ENCODE measurements around the gene NINJ2. TPM values are rescaled to one million over a fixed set of nuclear protein-coding genes. Genes with fewer than 3 reads are reported as not detected.

Gene NINJ2
- total RNA-seq, 2 experiments from 2014 or later = 1.1 to 3.4 TPM

- H3K27ac ChIP-seq (ENCODE audit: low read depth in 1 of 2, low read length in 2 of 2) = no peak overlapping the region
- intact Hi-C loops (cut with DNase I, micrococcal nuclease) = no loop called here
- H3K4me1 Mint-ChIP-seq (ENCODE audit: low read depth) = peaks cover 60% of the 10 kb centered on the region
Measured at GRCh38 chr12:675562-675961, 12.3 kb upstream of the NINJ2 start.

GRCh38 chr12:674272-674781 is 11.1 kb upstream of the NINJ2 start:
- peaks cover 64% of the 10 kb centered on the region for H3K4me1 ChIP-seq (ENCODE audit: insufficient read depth, low read length)
- peak overlapping the region; percentile 52 to 82 for H3K27ac ChIP-seq (ENCODE audit: low read depth in 1 of 2, low read length in 2 of 2)
- DNase-seq (peak; percentile 6 to 90 (median 53)), ATAC-seq (ENCODE audit: poor library complexity) (peak; percentile 89)
- no peaks in the 10 kb centered on the region for H3K36me3 ChIP-seq (ENCODE audit: insufficient read depth, low read length)
- ChIA-PET CTCF (interaction anchor here (0.6 to 2.2 kb wide), 7 partner anchors 12 to 146 kb away, joined by 3 to 10 read pairs (median 5); no protein-coding TSS in a partner anchor), POLR2A (interaction anchor here (0.6 to 4.3 kb wide), 13 partner anchors 9 to 285 kb away, joined by 3 to 47 read pairs (median 7); partner anchors contain the start of genes KDM5A, NINJ2 and WNK1)
- Mint-ChIP-seq H3K36me3 (ENCODE audit: low read depth) (no peaks in the 10 kb centered on the region), H3K27ac (peak overlapping the region; percentile 94), H3K9me3 (no peaks in the 10 kb centered on the region), H3K4me1 (ENCODE audit: low read depth) (peaks cover 68% of the 10 kb centered on the region), H3K27me3 (no peaks in the 10 kb centered on the region), H3K4me3 (peak overlapping the region; percentile 80)
- peak overlapping the region; percentile 11 for H3K4me3 ChIP-seq (ENCODE audit: low read length)
- TF ChIP-seq CTCF (IDR thresholded peaks at IDR 0.05) = no peak
- intact Hi-C loops (cut with DNase I, micrococcal nuclease) = loop anchor here in 1 of 2 experiments (1.0 to 5.0 kb wide), 4 partner anchors 11 to 78 kb away; partner anchors contain the start of gene WNK1
- no peaks in the 10 kb centered on the region for H3K27me3 ChIP-seq (ENCODE audit: control insufficient read depth in 1 of 2, insufficient read depth in 2 of 2, low read length in 2 of 2)
- no peaks in the 10 kb centered on the region for H3K9me3 ChIP-seq (ENCODE audit: control insufficient read depth in 1 of 2, insufficient read depth in 1 of 2, low read length in 2 of 2)

More at GRCh38 chr12:675562-675961, 12.3 kb upstream of the NINJ2 start:
- Histone ChIP-seq H3K4me3 (ENCODE audit: low read length) (no peak overlapping the region), H3K27me3 (ENCODE audit: control insufficient read depth in 1 of 2, insufficient read depth in 2 of 2, low read length in 2 of 2) (no peaks in the 10 kb centered on the region), H3K4me1 (ENCODE audit: insufficient read depth, low read length) (peaks cover 57% of the 10 kb centered on the region), H3K9me3 (ENCODE audit: control insufficient read depth in 1 of 2, insufficient read depth in 1 of 2, low read length in 2 of 2) (no peaks in the 10 kb centered on the region), H3K36me3 (ENCODE audit: insufficient read depth, low read length) (no peaks in the 10 kb centered on the region)
- no peak overlapping the region for H3K27ac Mint-ChIP-seq
- DNase-seq (no peak), ATAC-seq (ENCODE audit: poor library complexity) (no peak)
- H3K36me3 Mint-ChIP-seq (ENCODE audit: low read depth) = no peaks in the 10 kb centered on the region
- H3K27me3 Mint-ChIP-seq = no peaks in the 10 kb centered on the region
- TF ChIP-seq CTCF (IDR thresholded peaks at IDR 0.05) = no peak
- H3K9me3 Mint-ChIP-seq = no peaks in the 10 kb centered on the region
- H3K4me3 Mint-ChIP-seq = no peak overlapping the region
- CTCF ChIA-PET = interaction anchor here (2.6 kb wide), 1 partner anchor 76 kb away, joined by 8 read pairs; no protein-coding TSS in a partner anchor
- POLR2A ChIA-PET = interaction anchor here (0.9 to 4.3 kb wide), 4 partner anchors 11 to 77 kb away, joined by 3 to 47 read pairs (median 22); partner anchors contain the start of genes NINJ2 and WNK1

- peak overlapping the region; percentile 52 to 82 for H3K27ac ChIP-seq (ENCODE audit: low read depth in 1 of 2, low read length in 2 of 2)
- no peaks in the 10 kb centered on the region for H3K27me3 ChIP-seq (ENCODE audit: control insufficient read depth in 1 of 2, insufficient read depth in 2 of 2, low read length in 2 of 2)
- ChIA-PET POLR2A (interaction anchor here (0.6 to 4.3 kb wide), 14 partner anchors 9 to 285 kb away, joined by 3 to 47 read pairs (median 6); partner anchors contain the start of genes KDM5A, NINJ2 and WNK1), CTCF (interaction anchor here (0.6 to 2.3 kb wide), 8 partner anchors 11 to 146 kb away, joined by 3 to 10 read pairs (median 5); partner anchors contain the start of gene NINJ2)
- Mint-ChIP-seq H3K4me3 (peak overlapping the region; percentile 80), H3K27me3 (no peaks in the 10 kb centered on the region), H3K4me1 (ENCODE audit: low read depth) (peaks cover 69% of the 10 kb centered on the region), H3K9me3 (no peaks in the 10 kb centered on the region), H3K36me3 (ENCODE audit: low read depth) (no peaks in the 10 kb centered on the region), H3K27ac (peak overlapping the region; percentile 94)
- intact Hi-C loops (cut with DNase I, micrococcal nuclease) = loop anchor here in 1 of 2 experiments (1.0 to 5.0 kb wide), 4 partner anchors 11 to 78 kb away; partner anchors contain the start of gene WNK1
- ATAC-seq (ENCODE audit: poor library complexity) (no peak), DNase-seq (no peak)
- peaks cover 67% of the 10 kb centered on the region for H3K4me1 ChIP-seq (ENCODE audit: insufficient read depth, low read length)
- no peaks in the 10 kb centered on the region for H3K36me3 ChIP-seq (ENCODE audit: insufficient read depth, low read length)
- peak overlapping the region; percentile 11 for H3K4me3 ChIP-seq (ENCODE audit: low read length)
- H3K9me3 ChIP-seq (ENCODE audit: control insufficient read depth in 1 of 2, insufficient read depth in 1 of 2, low read length in 2 of 2) = no peaks in the 10 kb centered on the region
- no peak for TF ChIP-seq CTCF (IDR thresholded peaks at IDR 0.05)
Measured at GRCh38 chr12:673849-674248, 10.6 kb upstream of the NINJ2 start.

All from CD4-positive, alpha-beta T cell (primary cell).